Neural crest cell (in vitro differentiated cells): ENCODE measurements around the gene MRPS23. TPM values are rescaled to one million over a fixed set of nuclear protein-coding genes. Genes with fewer than 3 reads are reported as not detected.

Experiments used
- DNase-seq: peaks from one replicate; pipeline ENCODE4 v3.0.0; 2021; ENCODE audit warnings: low read depth, mixed read lengths, low spot score
- H3K27ac Mint-ChIP-seq: one replicate; pipeline ENCODE4 v1.8.0; 2021; ENCODE audit warnings: mild to moderate bottlenecking, mixed read lengths; ENCODE audit not compliant: unreplicated experiment
- H3K27me3 Mint-ChIP-seq: 2 replicates; pipeline ENCODE4 v1.8.0; 2021; ENCODE audit warnings: low read depth, mild to moderate bottlenecking, mixed read lengths
- H3K36me3 Mint-ChIP-seq: 2 replicates; pipeline ENCODE4 v1.8.0; 2021; ENCODE audit warnings: low read depth, mild to moderate bottlenecking, mixed read lengths
- H3K4me1 Mint-ChIP-seq: 2 replicates; pipeline ENCODE4 v1.8.0; 2021; ENCODE audit warnings: mixed read lengths
- H3K4me3 Mint-ChIP-seq: one replicate; pipeline ENCODE4 v1.8.0; 2021; ENCODE audit warnings: mild to moderate bottlenecking, mixed read lengths
- H3K9me3 Mint-ChIP-seq: 2 replicates; pipeline ENCODE4 v1.8.0; 2021; ENCODE audit warnings: mixed read lengths
- CTCF ChIP-seq: fragments of 200-600 bp; sonication (generic); conservative IDR thresholded peaks from 2 replicates; pipeline ENCODE4 v1.5.0; 2021; ENCODE audit warnings: antibody characterized with exemption, mild to moderate bottlenecking
- total RNA-seq: library from RNA; stranded (reverse); gene quantifications from 2 replicates; pipeline ENCODE4 v1.2.1, GENCODE V29; 2021

MRPS23 gene
- total RNA-seq, 1 donor from 2014 or later = 63.0 TPM

DNA sequence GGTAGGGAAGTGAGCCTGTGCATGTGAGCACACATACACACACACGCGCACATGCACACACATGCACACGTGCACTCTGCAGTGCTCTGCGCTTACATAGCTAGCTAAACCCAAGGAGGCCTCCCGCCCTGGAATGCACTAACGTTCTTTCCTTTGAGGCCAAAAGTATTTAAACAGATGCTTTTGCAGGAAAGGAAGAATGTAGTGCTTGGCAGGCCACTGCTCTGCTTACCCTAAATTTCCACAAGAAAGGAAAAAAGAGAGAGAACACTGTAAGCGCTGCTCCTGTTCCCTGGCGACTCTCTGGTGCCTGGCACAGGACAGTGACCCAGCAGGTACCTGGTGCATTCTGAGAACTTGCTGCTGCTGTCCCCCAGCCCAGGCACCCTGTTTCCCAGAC is 31.3 kb upstream of the MRPS23 start:
- Mint-ChIP-seq H3K27ac (peak overlapping the region; percentile 35), H3K4me3 (no peak overlapping the region), H3K36me3 (peaks cover 21% of the 10 kb centered on the region)

DNA sequence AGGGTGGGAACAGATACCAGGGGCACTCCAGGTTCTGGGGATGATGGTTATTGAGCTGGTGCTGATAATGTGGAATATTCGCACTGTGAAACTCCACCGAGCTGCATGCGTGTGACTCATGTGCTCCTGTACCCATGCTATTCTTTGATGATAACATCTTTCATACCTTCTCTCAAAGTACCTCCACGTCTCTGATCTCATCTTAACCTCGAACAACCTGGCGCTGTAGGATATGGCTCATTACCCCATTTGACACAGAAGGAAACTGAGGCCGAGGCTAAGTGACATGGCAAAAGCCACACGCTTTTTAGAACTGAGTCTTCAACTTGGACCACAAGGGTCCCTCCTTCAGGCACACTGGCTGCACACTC is 30.2 kb upstream of the MRPS23 start:
- H3K36me3 Mint-ChIP-seq = peaks cover 21% of the 10 kb centered on the region
- peak overlapping the region; percentile 6 for H3K4me3 Mint-ChIP-seq
- no peaks in the 10 kb centered on the region for H3K9me3 Mint-ChIP-seq
- no peaks in the 10 kb centered on the region for H3K27me3 Mint-ChIP-seq
- TF ChIP-seq CTCF = no peak
- H3K4me1 Mint-ChIP-seq = peaks cover 74% of the 10 kb centered on the region
- peak overlapping the region; percentile 69 for H3K27ac Mint-ChIP-seq
- no peak for DNase-seq

More for the DNA sequence above, 31.3 kb upstream of the MRPS23 start:
- no peaks in the 10 kb centered on the region for H3K27me3 Mint-ChIP-seq
- peaks cover 67% of the 10 kb centered on the region for H3K4me1 Mint-ChIP-seq
- no peak for TF ChIP-seq CTCF
- DNase-seq = no peak
- no peaks in the 10 kb centered on the region for H3K9me3 Mint-ChIP-seq

GRCh38 chr17:57879437-57880085 is 29.7 kb upstream of the MRPS23 start:
- Mint-ChIP-seq H3K4me1 (peaks cover 79% of the 10 kb centered on the region), H3K27ac (peak overlapping the region; percentile 69), H3K9me3 (no peaks in the 10 kb centered on the region), H3K36me3 (peaks cover 19% of the 10 kb centered on the region), H3K27me3 (no peaks in the 10 kb centered on the region), H3K4me3 (peak overlapping the region; percentile 31)
- DNase-seq = no peak
- no peak for TF ChIP-seq CTCF

DNA sequence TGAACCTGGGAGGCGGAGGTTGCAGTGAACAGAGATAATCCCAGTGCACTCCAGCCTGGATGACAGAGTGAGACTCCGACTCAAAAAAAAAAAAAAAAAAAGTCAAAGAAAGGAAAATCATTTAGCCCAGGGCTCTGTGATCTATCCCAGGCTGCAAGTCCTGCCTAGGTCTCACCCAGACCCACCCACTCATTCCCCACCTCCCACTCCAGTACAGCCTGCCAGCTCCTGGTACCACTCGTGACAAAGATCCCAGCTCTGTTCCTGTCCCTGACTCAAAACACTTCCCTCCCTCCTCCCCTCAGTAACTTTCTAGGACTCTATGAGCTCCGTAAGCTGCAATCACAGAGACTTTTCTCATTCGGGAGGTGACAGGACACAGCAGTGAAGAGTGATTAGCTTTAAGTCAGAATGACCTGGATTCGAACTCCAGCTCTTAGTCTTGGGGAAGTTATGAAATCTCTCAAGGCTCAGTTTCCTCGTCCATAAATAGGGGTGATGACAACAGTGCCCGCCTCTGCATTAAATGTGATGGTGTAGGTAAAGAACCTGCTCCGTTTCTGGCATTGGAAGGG is 28.0 kb upstream of the MRPS23 start:
- H3K4me1 Mint-ChIP-seq = peaks cover 91% of the 10 kb centered on the region
- no peak for TF ChIP-seq CTCF
- no peaks in the 10 kb centered on the region for H3K27me3 Mint-ChIP-seq
- peak overlapping the region; percentile 17 for H3K4me3 Mint-ChIP-seq
- H3K9me3 Mint-ChIP-seq = no peaks in the 10 kb centered on the region
- no peak overlapping the region for H3K27ac Mint-ChIP-seq
- no peak for DNase-seq
- peaks cover 12% of the 10 kb centered on the region for H3K36me3 Mint-ChIP-seq

DNA sequence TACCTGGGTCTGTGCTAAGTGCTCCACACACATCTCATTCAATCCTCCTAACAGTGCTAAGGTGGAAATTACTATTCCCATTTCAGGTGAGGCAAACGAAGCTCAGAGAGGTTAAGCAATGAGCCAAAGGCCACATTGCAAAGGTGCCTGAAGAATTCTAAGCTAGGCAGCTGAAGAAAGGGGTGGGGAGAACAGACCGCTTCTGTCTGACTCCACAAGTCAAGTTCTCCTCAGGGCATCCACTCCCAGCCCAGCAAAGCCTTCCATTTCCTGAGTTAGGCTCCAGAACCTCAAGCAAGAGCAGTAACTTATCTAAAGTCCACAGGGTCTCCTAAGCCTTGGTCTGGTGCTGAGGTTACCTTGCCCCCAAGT is 27.0 kb upstream of the MRPS23 start:
- Mint-ChIP-seq H3K4me1 (peaks cover 87% of the 10 kb centered on the region), H3K9me3 (no peaks in the 10 kb centered on the region), H3K27ac (peak overlapping the region; percentile 98), H3K27me3 (no peaks in the 10 kb centered on the region), H3K36me3 (peaks cover 15% of the 10 kb centered on the region), H3K4me3 (peak overlapping the region; percentile 4)
- DNase-seq = no peak
- no peak for TF ChIP-seq CTCF
